HepG2 (cell line): ENCODE data around the gene VPS25. TPM values are rescaled to one million over a fixed set of nuclear protein-coding genes. Genes with fewer than 3 reads are reported as not detected.

ENCODE experiments used
- ATAC-seq: fragments of 200-7000 bp; cut with Tn5 transposase; 3 replicates; pipeline ENCODE4 v1.9.1; 2020; ENCODE audit warnings: mild to moderate bottlenecking, moderate library complexity
- BruUV-seq: library from RNA; stranded (reverse); fragments of 400-500 nt; replicated peaks from 2 replicates; lab custom pipeline; 2021; lab: Mats Ljungman, UMichigan
- CTCF ChIA-PET: fragments of 300-600 bp; formaldehyde crosslinking; extraction: SDS; loops from one replicate; lab custom pipeline; 2021; ENCODE audit warnings: low total read pairs, inconsistent platforms, low intra/inter-chr PET ratio; lab: Yijun Ruan, JAX
- POLR2A ChIA-PET: fragments of 350-600 bp; sonication (Branson Sonifier 250); formaldehyde crosslinking; loops from one replicate; lab custom pipeline; 2020; ENCODE audit warnings: antibody characterized with exemption, inconsistent platforms; lab: Yijun Ruan, JAX
- DNase-seq: peaks from one replicate; pipeline ENCODE4 v3.0.0-alpha.2; 2015; ENCODE audit warnings: low spot score
- FAIRE-seq: peaks from 3 replicates; lab custom pipeline; 2011; peaks lifted over from hg19 to GRCh38; lab: Jason Lieb, UNC
- H2AFZ ChIP-seq: one replicate; pipeline ENCODE4 v1.6.1; 2011; ENCODE audit warnings: low read length, inconsistent platforms
- H3K27ac ChIP-seq: fragments of 300-600 bp; 3 replicates; pipeline ENCODE4 v1.8.0; 2011; ENCODE audit warnings: mixed run types, mild to moderate bottlenecking, mixed read lengths, low read length, inconsistent platforms; ENCODE audit not compliant: insufficient read depth; ENCODE audit errors: extremely low read length
- H3K27me3 ChIP-seq, 2 experiments: fragments of 200-600 bp in 1 of 2; 2 replicates in 1 of 2; 3 replicates in 1 of 2; pipeline versions ENCODE4 v1.6.0 to v1.8.0; 2011; ENCODE audit warnings: low read length in 2 of 2, mild to moderate bottlenecking in 2 of 2, moderate library complexity in 2 of 2, inconsistent platforms in 1 of 2; ENCODE audit not compliant: insufficient read depth in 2 of 2, control insufficient read depth in 1 of 2
- H3K36me3 ChIP-seq, 2 experiments: fragments of 200-600 bp in 1 of 2; replicated peaks in 1 of 2; 2 replicates in 1 of 2; 3 replicates in 1 of 2; pipeline versions ENCODE4 v1.5.1 to v1.8.0; 2011; ENCODE audit warnings: low read length in 2 of 2, inconsistent platforms in 1 of 2; ENCODE audit not compliant: insufficient read depth in 2 of 2, control insufficient read depth in 1 of 2
- H3K4me1 ChIP-seq: 2 replicates; pipeline ENCODE4 v1.5.1; 2012; ENCODE audit warnings: low read length, inconsistent platforms; ENCODE audit not compliant: insufficient read depth
- H3K4me2 ChIP-seq: 2 replicates; pipeline ENCODE4 v1.6.0; 2011; ENCODE audit warnings: low read depth, low read length, inconsistent platforms
- H3K4me3 ChIP-seq, 3 experiments: fragments of 200-600 bp in 1 of 3; sonication (generic), shearing (Covaris generic) in 1 of 3; replicated peaks in 1 of 3; 2 replicates each; pipeline ENCODE4 v1.5.1; 2011 to 2016; ENCODE audit warnings: low read length in 3 of 3, inconsistent platforms in 2 of 3, low read depth in 2 of 3, mild to moderate bottlenecking in 2 of 3, control low read depth in 1 of 3, mixed read lengths in 1 of 3; ENCODE audit not compliant: insufficient read depth in 1 of 3
- H3K79me2 ChIP-seq: one replicate; pipeline ENCODE4 v1.6.1; 2011; ENCODE audit warnings: low read length, inconsistent platforms; ENCODE audit not compliant: insufficient read depth
- H3K9ac ChIP-seq: 2 replicates; pipeline ENCODE4 v1.6.0; 2011; ENCODE audit warnings: mild to moderate bottlenecking, low read depth, low read length, inconsistent platforms; ENCODE audit not compliant: insufficient read depth
- H3K9me3 ChIP-seq: 2 replicates; pipeline ENCODE4 v1.5.1; 2012; ENCODE audit warnings: mild to moderate bottlenecking, low read length
- H4K20me1 ChIP-seq: 2 replicates; pipeline ENCODE4 v1.6.0; 2011; ENCODE audit warnings: inconsistent platforms, mild to moderate bottlenecking, low read length, moderate library complexity; ENCODE audit not compliant: insufficient read depth
- CCDC6 ChIP-seq: sonication (generic); formaldehyde crosslinking; IDR thresholded peaks from 2 replicates; pipeline ENCODE4 v1.8.1; 2022; ENCODE audit warnings: mild to moderate bottlenecking, missing genetic modification reagents, moderate library complexity
- DNMT3B ChIP-seq: conservative IDR thresholded peaks from 2 replicates; pipeline ENCODE4 v1.6.1; 2016; ENCODE audit warnings: missing biosample characterization, control low read depth
- FOXM1 ChIP-seq: sonication (generic); formaldehyde crosslinking; IDR thresholded peaks from 2 replicates; pipeline ENCODE4 v1.5.0; 2020; ENCODE audit warnings: missing genetic modification reagents
- MAX ChIP-seq: IDR thresholded peaks from 2 replicates; pipeline ENCODE4 v1.6.1; 2012; ENCODE audit warnings: inconsistent platforms
- PREB ChIP-seq: sonication (generic); formaldehyde crosslinking; IDR thresholded peaks from 2 replicates; pipeline ENCODE4 v1.4.0; 2020; ENCODE audit warnings: missing genetic modification reagents
- SNRNP70 ChIP-seq: fragments of 200-400 bp; formaldehyde crosslinking; IDR thresholded peaks from 2 replicates; pipeline ENCODE4 v1.6.1; 2017; ENCODE audit warnings: mild to moderate bottlenecking, low read depth, low read length, moderate library complexity
- STAG1 ChIP-seq: sonication (generic); formaldehyde crosslinking; IDR thresholded peaks from 2 replicates; pipeline ENCODE4 v1.4.0; 2020; ENCODE audit warnings: missing genetic modification reagents
- TSC22D2 ChIP-seq: sonication (generic); formaldehyde crosslinking; IDR thresholded peaks from 2 replicates; pipeline ENCODE4 v1.5.1; 2020; ENCODE audit warnings: missing genetic modification reagents, mild to moderate bottlenecking, borderline replicate concordance
- WIZ ChIP-seq: sonication (generic); formaldehyde crosslinking; IDR thresholded peaks from 2 replicates; pipeline ENCODE4 v1.5.1; 2020; ENCODE audit warnings: mild to moderate bottlenecking, missing genetic modification reagents
- YY1 ChIP-seq: IDR thresholded peaks from 2 replicates; pipeline ENCODE4 v1.6.1; 2011; ENCODE audit warnings: low read length, low read depth, moderate library complexity, mild to moderate bottlenecking; ENCODE audit not compliant: insufficient read depth, insufficient replicate concordance
- ZBTB14 ChIP-seq: sonication (generic); formaldehyde crosslinking; IDR thresholded peaks from 2 replicates; pipeline ENCODE4 v1.4.0; 2020; ENCODE audit warnings: missing genetic modification reagents
- ZC3H13 ChIP-seq: sonication (generic); formaldehyde crosslinking; IDR thresholded peaks from 2 replicates; pipeline ENCODE4 v1.8.1; 2023; ENCODE audit warnings: mild to moderate bottlenecking, missing genetic modification reagents, moderate library complexity
- ZFP36L1 ChIP-seq: sonication (generic); formaldehyde crosslinking; IDR thresholded peaks from 2 replicates; pipeline ENCODE4 v1.8.0; 2022; ENCODE audit warnings: mild to moderate bottlenecking, missing genetic modification reagents, moderate library complexity
- ZNF572 ChIP-seq: sonication (generic); formaldehyde crosslinking; IDR thresholded peaks from 2 replicates; pipeline ENCODE4 v1.5.1; 2020; ENCODE audit warnings: mild to moderate bottlenecking, missing genetic modification reagents
- WGBS: methylation state at CpG from one replicate; pipeline ENCODE4 v1.1.6; 2017; ENCODE audit warnings: low lambda C conversion rate; 5-methylcytosine and 5-hydroxymethylcytosine counted together
- in situ Hi-C: cut with HindIII; loops from 2 replicates; pipeline ENCODE4 v1.10.0; 2017; ENCODE audit warnings: low pct_unique_long_range_greater_than_20kb; ENCODE audit not compliant: extremely low pct_ligation_motif_present
- intact Hi-C: fragments of 100-400 bp; cut with micrococcal nuclease; formaldehyde crosslinking; loops from one replicate; pipeline ENCODE4 v1.10.0; 2022; ENCODE audit not compliant: unreplicated experiment
- polyA plus RNA-seq, 8 experiments: library from polyadenylated mRNA; depleted of rRNA in 3 of 8; stranded (reverse) in 7 of 8; unstranded in 1 of 8; fragments of >200 nt; fragmentation: Illumina TruSeq in 4 of 8; extraction: Trizol in 4 of 8; gene quantifications; 2 replicates each; pipeline versions ENCODE4 v1.2.1 to v1.2.3, GENCODE V29; 2011 to 2016; ENCODE audit warnings: low read depth in 4 of 8, missing spikeins in 1 of 8, mixed read lengths in 1 of 8; ENCODE audit not compliant: insufficient read depth in 1 of 8
- total RNA-seq, 5 experiments: library from RNA; depleted of rRNA; stranded (reverse); fragments of >200 nt; fragmentation: Illumina TruSeq; extraction: Trizol; gene quantifications; 2 replicates each; pipeline ENCODE4 v1.2.3, GENCODE V29; 2016; ENCODE audit warnings: low read depth in 1 of 5

Gene VPS25
- total and polyA plus RNA-seq, 2 of the 13 experiments (the other 11 are each of a cell fraction or from before 2014, with no cell fraction given): 161 to 249 TPM

DNA sequence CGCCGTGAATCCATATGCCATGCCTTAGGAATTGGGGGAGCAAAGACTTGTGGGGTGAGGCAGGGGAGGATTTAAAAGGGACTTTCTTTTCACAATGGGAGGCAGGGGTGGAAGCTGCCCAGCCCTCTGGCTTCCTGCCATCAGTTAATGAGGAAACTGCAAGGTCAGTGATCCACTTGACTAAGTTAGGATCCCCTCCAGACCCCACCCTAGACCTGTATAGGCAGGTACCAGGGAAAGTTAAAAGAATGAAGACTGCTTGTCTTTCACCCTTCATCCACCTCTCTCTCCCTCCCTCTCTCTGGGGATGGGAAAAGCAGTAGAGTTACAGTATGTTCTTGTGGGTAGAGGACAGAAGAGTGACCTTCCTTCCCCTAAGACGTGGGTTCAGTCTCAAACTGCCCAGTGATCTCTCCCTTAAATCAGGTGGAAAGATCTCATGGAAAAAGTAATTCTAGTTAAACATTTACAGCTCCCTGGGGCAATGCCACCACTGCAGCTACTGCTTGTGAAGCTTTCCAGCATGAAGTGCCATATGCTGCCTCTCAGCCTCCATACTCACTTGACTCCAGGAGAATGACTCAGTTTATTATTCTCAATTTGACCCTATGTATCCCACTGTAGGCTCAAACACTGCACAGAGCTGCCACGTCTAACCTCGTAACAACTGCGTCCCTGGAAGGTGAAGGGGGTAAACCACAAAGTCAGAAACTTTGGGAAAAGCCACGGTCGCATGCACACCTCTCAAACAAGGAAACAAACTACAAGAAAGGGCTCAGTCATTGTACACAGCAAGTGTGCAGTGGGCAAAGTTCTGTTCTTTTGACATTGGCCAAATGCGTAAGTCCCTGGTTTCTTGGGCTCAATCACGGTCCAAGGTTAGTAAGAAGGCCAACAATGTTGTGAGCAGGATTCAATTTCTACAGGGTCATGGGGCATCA, 24.1 kb downstream of the VPS25 start (continued):
- TF ChIP-seq ZFP36L1 (CRISPR knock-in tag) (peak; percentile 81; the same call in 1 of the 2 replicates), CCDC6 (CRISPR knock-in tag) (peak; percentile 48; the same call in 1 of the 2 replicates), ZBTB14 (CRISPR knock-in tag) (no peak), ZC3H13 (0 out of 2 replicates have a peak, but pooled peaks have one; percentile 79), DNMT3B (CRISPR knock-in tag) (0 out of 2 replicates have a peak, but pooled peaks have one; percentile 84), MAX (peak; percentile 43; the same call in 1 of the 2 replicates)
- TF ChIP-seq, all 625 proteins: peak for 96

DNA sequence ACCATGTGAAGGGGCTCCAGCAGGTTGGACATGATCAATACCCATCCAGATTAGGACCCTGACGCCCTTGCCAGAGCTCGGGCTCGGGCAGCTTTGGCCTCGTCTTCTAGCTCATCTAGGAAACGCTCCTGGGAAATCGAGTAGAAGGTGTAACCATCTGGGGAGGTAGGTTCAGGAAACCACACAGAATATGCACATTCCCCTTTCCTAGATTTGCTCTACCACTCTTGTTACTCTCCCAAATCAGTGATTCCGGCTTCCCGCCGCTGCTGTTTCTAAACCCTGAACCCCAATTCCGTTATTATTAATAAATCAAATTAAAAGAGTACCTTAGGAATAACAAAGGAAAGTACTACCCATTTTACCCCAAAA, 24.7 kb downstream of the VPS25 start:
- intact Hi-C loops: loop anchor here (2.0 kb wide), 1 partner anchor 27 kb away; the partner anchor contains the start of gene BECN1
- under 1% methylated on average over 10 of the region's 10 CpGs for WGBS
- TF ChIP-seq FOXM1 (CRISPR knock-in tag): no peak
- TF ChIP-seq SNRNP70: no peak
- TF ChIP-seq ZBTB14 (CRISPR knock-in tag): no peak
- TF ChIP-seq STAG1 (CRISPR knock-in tag): no peak
- TF ChIP-seq PREB (CRISPR knock-in tag): no peak
- no peak for TF ChIP-seq YY1
- peak; percentile 8; the same call in 1 of the 2 replicates for TF ChIP-seq WIZ (CRISPR knock-in tag)
- no peak for TF ChIP-seq TSC22D2 (CRISPR knock-in tag)
- TF ChIP-seq ZNF572 (CRISPR knock-in tag): no peak

More for the DNA sequence above, 24.7 kb downstream of the VPS25 start:
- in situ Hi-C loops: no loop called here
- FAIRE-seq: no peak
- Histone ChIP-seq H3K79me2 (peaks cover 19% of the 10 kb centered on the region), H3K4me2 (peak overlapping the region; percentile 100), H4K20me1 (no peaks in the 10 kb centered on the region), H3K27ac (peak overlapping the region; percentile 88), H3K36me3 (peaks cover 0 to 2% of the 10 kb centered on the region in 2 experiments; a peak in 3 of 5 replicates), H3K4me3 (peak overlapping the region; percentile 88 to 94 (median 94)), H2AFZ (no peak overlapping the region), H3K9me3 (no peaks in the 10 kb centered on the region), H3K9ac (peak overlapping the region; percentile 94), H3K4me1 (peaks cover 51% of the 10 kb centered on the region), H3K27me3 (no peaks in the 10 kb centered on the region; a peak in 2 of 5 replicates)
- CTCF ChIA-PET: no interaction called here
- no TSS peak for BruUV-seq
- no peak for DNase-seq
- POLR2A ChIA-PET: interaction anchor here (0.6 to 12.5 kb wide), 40 partner anchors 9 to 518 kb away, joined by 3 to 278 read pairs (median 4); partner anchors contain the start of genes BECN1, EZH1, PLEKHH3 and PSMC3IP
- peak; percentile 2; the same call in 2 of the 3 replicates for ATAC-seq
